GM10847 (cell line): Measurements from ENCODE around the gene GTF2A1.

Experiments
- POLR2A ChIP-seq: IDR thresholded peaks from 2 replicates; pipeline ENCODE4 v1.6.1; 2011; ENCODE audit not compliant: insufficient read length; ENCODE audit errors: extremely low read depth

Gene GTF2A1

DNA sequence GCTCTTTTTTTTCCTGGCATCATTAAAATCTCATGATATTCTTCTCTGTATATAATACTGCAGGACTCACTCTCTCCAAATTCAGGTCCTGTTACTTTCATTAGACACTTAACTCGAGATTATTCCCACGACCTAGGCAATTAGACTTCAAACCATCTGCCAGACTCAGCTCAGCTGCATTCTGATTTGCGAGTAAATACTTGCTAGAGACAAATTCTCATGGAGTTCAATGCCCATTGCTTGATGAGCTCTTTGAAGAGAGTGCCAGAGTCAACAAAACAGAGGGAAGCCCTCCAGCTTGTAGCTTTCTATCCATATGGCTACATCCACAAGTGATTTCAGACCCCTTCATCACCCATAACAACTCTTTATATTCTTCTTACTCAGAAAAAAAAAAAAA lies 88.3 kb downstream of the GTF2A1 start:
- no peak for TF ChIP-seq POLR2A

DNA sequence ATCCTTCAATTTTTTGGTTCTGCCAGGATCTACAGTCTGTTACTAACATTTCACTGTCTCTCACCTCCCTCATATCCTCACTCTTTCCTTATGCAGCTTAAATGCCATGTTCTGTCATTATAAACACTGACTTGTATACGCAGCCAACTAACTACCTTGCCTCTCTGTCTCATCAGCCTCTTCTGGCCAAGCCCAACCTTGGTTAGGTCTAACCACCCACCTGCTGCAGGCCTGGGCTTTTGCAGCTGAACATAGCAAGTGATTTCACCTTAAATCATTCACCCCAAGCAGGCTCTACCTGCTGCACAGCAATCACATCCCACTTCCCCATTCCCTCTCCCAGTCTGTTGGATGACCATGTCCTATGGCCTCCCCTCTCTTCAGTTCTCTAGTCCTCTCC lies 91.5 kb downstream of the GTF2A1 start:
- TF ChIP-seq POLR2A: no peak

DNA sequence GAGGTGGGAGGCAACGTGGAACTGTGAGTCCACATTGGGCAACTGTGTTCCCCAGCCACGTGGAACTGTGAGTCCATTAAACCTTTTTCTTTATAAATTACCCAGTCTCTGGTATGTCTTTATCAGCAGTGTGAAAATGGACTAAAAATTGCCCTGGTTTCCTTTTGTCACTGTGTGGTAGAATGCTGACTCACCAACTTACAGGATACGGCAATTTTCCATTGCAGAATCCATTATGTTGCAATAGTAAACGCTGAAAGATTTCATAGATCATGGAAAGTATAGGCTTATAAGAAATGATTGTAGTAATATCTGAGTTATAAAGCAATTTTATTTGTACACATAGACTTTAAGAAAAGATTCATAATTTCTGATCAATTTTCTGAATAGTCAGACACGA lies 93.0 kb downstream of the GTF2A1 start:
- TF ChIP-seq POLR2A: no peak

DNA sequence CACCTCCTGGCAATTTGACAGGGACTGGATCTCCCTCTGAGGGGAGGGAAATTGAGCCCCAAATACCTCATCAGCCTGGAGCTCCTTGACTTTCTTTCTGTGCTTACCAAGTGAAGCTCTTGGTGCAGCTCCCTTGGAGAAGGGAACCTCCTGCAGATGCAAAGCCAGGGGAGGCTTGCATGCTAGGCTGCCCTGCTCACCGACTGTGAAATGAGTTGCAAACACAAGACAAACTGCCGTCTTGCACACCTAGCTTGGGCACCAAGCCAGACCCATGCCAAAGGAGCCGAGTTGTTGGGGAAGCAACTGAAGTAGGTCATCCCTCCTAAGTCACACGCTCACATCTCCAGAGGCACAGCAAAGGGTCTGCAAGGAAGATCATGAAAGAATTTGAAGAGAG lies 95.2 kb downstream of the GTF2A1 start:
- no peak for TF ChIP-seq POLR2A
